ENCODE measurements around the gene HOXA5. TPM values are rescaled to one million over a fixed set of nuclear protein-coding genes. Genes with fewer than 3 reads are reported as not detected.

The HOXA5 gene
- total RNA-seq, 3 donors from 2014 or later = 16.1 to 26.6 (median 23.8) TPM

GRCh38 chr7:27098578-27099451 is 44.7 kb downstream of the HOXA5 start:
- TF ChIP-seq CTCF (IDR thresholded peaks at IDR 0.05) = no peak
- Histone ChIP-seq H3K36me3 (ENCODE audit: low read depth) (no peaks in the 10 kb centered on the region), H3K4me1 (ENCODE audit: low read depth) (peaks cover 24% of the 10 kb centered on the region), H3K4me3 (no peak overlapping the region), H3K9me3 (no peaks in the 10 kb centered on the region)
- DNase-seq (peak; percentile 59 to 78 (median 73)), ATAC-seq (peak; percentile 7)
- intact Hi-C loops (cut with DNase I, micrococcal nuclease) = loop anchor here in 1 of 2 donors (10.0 kb wide), 1 partner anchor 234 kb away; the partner anchor contains the start of gene SKAP2

- DNase-seq = peak; percentile 39 to 68 (median 59)
- no peaks in the 10 kb centered on the region for H3K36me3 ChIP-seq (ENCODE audit: low read depth)
- peak; percentile 18 for ATAC-seq
- H3K4me3 ChIP-seq = no peak overlapping the region
- no peaks in the 10 kb centered on the region for H3K9me3 ChIP-seq
- H3K4me1 ChIP-seq (ENCODE audit: low read depth) = peaks cover 24% of the 10 kb centered on the region
- intact Hi-C loops (cut with DNase I, micrococcal nuclease) = loop anchor here in 1 of 2 donors (10.0 kb wide), 1 partner anchor 233 kb away; the partner anchor contains the start of gene SKAP2
- no peak for TF ChIP-seq CTCF (IDR thresholded peaks at IDR 0.05)
These were observed 45.5 kb downstream of the HOXA5 start for GRCh38 chr7:27097686-27098577.

GRCh38 chr7:27096768-27097514 is 46.5 kb downstream of the HOXA5 start:
- H3K9me3 ChIP-seq = no peaks in the 10 kb centered on the region
- ATAC-seq (peak; percentile 31), DNase-seq (peak; percentile 49 to 69 (median 64))
- peaks cover 24% of the 10 kb centered on the region for H3K4me1 ChIP-seq (ENCODE audit: low read depth)
- TF ChIP-seq CTCF (IDR thresholded peaks at IDR 0.05) = no peak
- intact Hi-C loops (cut with DNase I, micrococcal nuclease) = loop anchor here in 1 of 2 donors (10.0 kb wide), 1 partner anchor 232 kb away; the partner anchor contains the start of gene SKAP2
- H3K36me3 ChIP-seq (ENCODE audit: low read depth) = no peaks in the 10 kb centered on the region
- H3K4me3 ChIP-seq = peak overlapping the region; percentile 85

GRCh38 chr7:27095897-27096767 is 47.3 kb downstream of the HOXA5 start, which contains the start of gene HOXA1:
HOXA1 (minus strand) TSS chr7:27096000; CDS start chr7:27095912, 88 bp downstream.
- Histone ChIP-seq H3K4me3 (peak within 1 kb of the TSS; percentile 85), H3K9me3 (no peaks in the 10 kb centered on the region), H3K4me1 (ENCODE audit: low read depth) (peaks cover 22% of the 10 kb centered on the region), H3K36me3 (ENCODE audit: low read depth) (no peaks in the 10 kb centered on the region)
- intact Hi-C loops (cut with DNase I, micrococcal nuclease) = loop anchor here in 1 of 2 donors (10.0 kb wide), 1 partner anchor 231 kb away; the partner anchor contains the start of gene SKAP2
- ATAC-seq (peak; percentile 82), DNase-seq (peak; percentile 90 to 92 (median 91))
- no peak for TF ChIP-seq CTCF (IDR thresholded peaks at IDR 0.05)
